Tibial artery (tissue), 4 donors: ENCODE results near the gene PRC1.

Experiments used
- DNase-seq, 2 donors: peaks; one replicate each; pipeline ENCODE4 v3.0.0-alpha.2; 2019
- H3K27ac ChIP-seq, 2 donors: fragments of 200-600 bp; sonication (generic) in 1 of 2; 1 replicate in 1 of 2; 2 replicates in 1 of 2; pipeline ENCODE4 v1.5.1; 2018 to 2019; ENCODE audit warnings: mild to moderate bottlenecking in 1 of 2
- H3K27me3 ChIP-seq, 2 donors: fragments of 200-600 bp; sonication (generic) in 1 of 2; one replicate each; pipeline versions ENCODE4 v1.5.1 to v1.6.0; 2016 to 2019
- H3K36me3 ChIP-seq, 3 donors: fragments of 200-600 bp; sonication (generic) in 2 of 3; one replicate each; pipeline ENCODE4 v1.5.1; 2016 to 2019; ENCODE audit warnings: mild to moderate bottlenecking in 2 of 3
- H3K4me1 ChIP-seq, 4 donors: fragments of 200-600 bp; sonication (generic) in 2 of 4; 1 replicate in 3 of 4; 2 replicates in 1 of 4; pipeline ENCODE4 v1.5.1; 2016 to 2019
- H3K4me3 ChIP-seq, 2 donors: fragments of 200-600 bp; sonication (generic) in 1 of 2; 1 replicate in 1 of 2; 2 replicates in 1 of 2; pipeline ENCODE4 v1.5.1; 2018 to 2019; ENCODE audit warnings: mild to moderate bottlenecking in 2 of 2
- H3K9me3 ChIP-seq, 3 donors: fragments of 200-600 bp; sonication (generic) in 1 of 3; one replicate each; pipeline ENCODE4 v1.5.1; 2016 to 2019
- intact Hi-C: fragments of 100-400 bp; cut with DNase I; formaldehyde crosslinking; loops from one replicate; pipeline ENCODE4 v1.15.0; 2023; ENCODE audit warnings: low total_unique reads
- TF ChIP-seq, protein P1 (sequence below), 2 experiments: fragments of 200-600 bp in 1 of 2; fragments of 450-650 bp in 1 of 2; IDR thresholded peaks; one replicate each; pipeline ENCODE4 v1.5.1; 2017 to 2019; ENCODE audit warnings: antibody characterized with exemption in 2 of 2, mild to moderate bottlenecking in 1 of 2, moderate library complexity in 1 of 2

Gene PRC1

GRCh38 chr15:90946538-90946937 lies 47.8 kb downstream of the PRC1 start:
- no peak for DNase-seq
- TF ChIP-seq, protein P1, sequence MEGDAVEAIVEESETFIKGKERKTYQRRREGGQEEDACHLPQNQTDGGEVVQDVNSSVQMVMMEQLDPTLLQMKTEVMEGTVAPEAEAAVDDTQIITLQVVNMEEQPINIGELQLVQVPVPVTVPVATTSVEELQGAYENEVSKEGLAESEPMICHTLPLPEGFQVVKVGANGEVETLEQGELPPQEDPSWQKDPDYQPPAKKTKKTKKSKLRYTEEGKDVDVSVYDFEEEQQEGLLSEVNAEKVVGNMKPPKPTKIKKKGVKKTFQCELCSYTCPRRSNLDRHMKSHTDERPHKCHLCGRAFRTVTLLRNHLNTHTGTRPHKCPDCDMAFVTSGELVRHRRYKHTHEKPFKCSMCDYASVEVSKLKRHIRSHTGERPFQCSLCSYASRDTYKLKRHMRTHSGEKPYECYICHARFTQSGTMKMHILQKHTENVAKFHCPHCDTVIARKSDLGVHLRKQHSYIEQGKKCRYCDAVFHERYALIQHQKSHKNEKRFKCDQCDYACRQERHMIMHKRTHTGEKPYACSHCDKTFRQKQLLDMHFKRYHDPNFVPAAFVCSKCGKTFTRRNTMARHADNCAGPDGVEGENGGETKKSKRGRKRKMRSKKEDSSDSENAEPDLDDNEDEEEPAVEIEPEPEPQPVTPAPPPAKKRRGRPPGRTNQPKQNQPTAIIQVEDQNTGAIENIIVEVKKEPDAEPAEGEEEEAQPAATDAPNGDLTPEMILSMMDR (IDR thresholded peaks at IDR 0.05) = no peak
- Histone ChIP-seq H3K4me3 (no peak overlapping the region), H3K27me3 (no peaks in the 10 kb centered on the region), H3K9me3 (no peaks in the 10 kb centered on the region), H3K4me1 (no peaks in the 10 kb centered on the region), H3K36me3 (peaks cover 86 to 100% (median 96%) of the 10 kb centered on the region in 3 donors), H3K27ac (no peak overlapping the region)
- intact Hi-C loops = no loop called here

- Histone ChIP-seq H3K27ac (no peak overlapping the region), H3K27me3 (no peaks in the 10 kb centered on the region), H3K36me3 (peaks cover 87 to 100% (median 99%) of the 10 kb centered on the region in 3 donors), H3K4me1 (no peaks in the 10 kb centered on the region), H3K9me3 (no peaks in the 10 kb centered on the region), H3K4me3 (no peak overlapping the region)
- intact Hi-C loops = no loop called here
- no peak for DNase-seq
- TF ChIP-seq, protein P1 (IDR thresholded peaks at IDR 0.05) = no peak
Measured at GRCh38 chr15:90945091-90945490, 49.2 kb downstream of the PRC1 start.

DNA sequence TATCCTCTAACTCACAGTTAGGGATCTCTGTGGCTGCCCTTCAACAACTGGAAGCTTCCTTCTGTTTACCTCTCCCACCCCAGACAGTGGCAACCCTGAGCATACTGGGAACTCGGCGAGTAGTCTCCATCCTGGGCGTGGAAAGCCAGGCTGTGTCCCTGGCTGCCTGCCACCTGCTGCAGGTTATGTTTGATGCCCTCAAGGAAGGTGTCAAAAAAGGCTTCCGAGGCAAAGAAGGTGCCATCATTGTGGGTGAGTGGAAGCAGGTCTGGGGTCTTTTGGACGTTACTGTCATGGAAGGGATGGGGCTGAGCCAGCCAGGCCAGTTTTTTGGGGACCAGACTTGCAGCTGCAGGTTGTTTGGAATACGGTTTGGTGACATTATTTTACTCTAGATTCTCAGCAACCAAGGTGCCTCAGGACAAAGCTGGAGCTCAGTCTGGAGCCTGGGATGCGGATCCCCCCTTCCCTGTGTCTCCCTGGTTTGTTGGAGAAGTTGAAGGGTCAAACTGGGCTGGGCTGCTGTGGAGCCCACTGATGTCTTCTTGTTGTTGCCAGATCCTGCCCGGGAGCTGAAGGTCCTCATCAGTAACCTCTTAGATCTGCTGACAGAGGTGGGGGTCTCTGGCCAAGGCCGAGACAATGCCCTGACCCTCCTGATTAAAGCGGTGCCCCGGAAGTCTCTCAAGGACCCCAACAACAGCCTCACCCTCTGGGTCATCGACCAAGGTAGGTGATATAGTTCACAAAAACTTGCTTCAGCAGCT lies 51.8 kb downstream of the PRC1 start:
- Histone ChIP-seq H3K9me3 (no peaks in the 10 kb centered on the region), H3K27ac (no peak overlapping the region), H3K36me3 (peaks cover 77 to 97% (median 93%) of the 10 kb centered on the region in 3 donors), H3K4me1 (no peaks in the 10 kb centered on the region), H3K27me3 (no peaks in the 10 kb centered on the region), H3K4me3 (no peak overlapping the region)
- DNase-seq = no peak
- TF ChIP-seq, protein P1 (IDR thresholded peaks at IDR 0.05) = no peak
- intact Hi-C loops = no loop called here

GRCh38 chr15:90941038-90941437 lies 53.3 kb downstream of the PRC1 start:
- TF ChIP-seq, protein P1 (IDR thresholded peaks at IDR 0.05) = no peak
- H3K4me1 ChIP-seq = peaks cover 0 to 11% (median 8%) of the 10 kb centered on the region in 4 donors
- peaks cover 65 to 96% (median 78%) of the 10 kb centered on the region in 3 donors for H3K36me3 ChIP-seq
- intact Hi-C loops = no loop called here
- no peak for DNase-seq
- H3K4me3 ChIP-seq = no peak overlapping the region
- H3K9me3 ChIP-seq = no peaks in the 10 kb centered on the region
- H3K27ac ChIP-seq = no peak overlapping the region
- H3K27me3 ChIP-seq = no peaks in the 10 kb centered on the region

- Histone ChIP-seq H3K4me3 (no peak overlapping the region), H3K4me1 (peaks cover 0 to 17% (median 15%) of the 10 kb centered on the region in 4 donors), H3K9me3 (no peaks in the 10 kb centered on the region), H3K36me3 (peaks cover 58 to 84% (median 65%) of the 10 kb centered on the region in 3 donors), H3K27me3 (no peaks in the 10 kb centered on the region), H3K27ac (no peak overlapping the region)
- no peak for DNase-seq
- TF ChIP-seq, protein P1 (IDR thresholded peaks at IDR 0.05) = no peak
- intact Hi-C loops = loop anchor here (10.0 kb wide), 1 partner anchor 325 kb away; no protein-coding TSS in a partner anchor
Measured at GRCh38 chr15:90939756-90940155, 54.6 kb downstream of the PRC1 start.
